ENCODE results near the gene IDH3G.

The IDH3G gene

DNA sequence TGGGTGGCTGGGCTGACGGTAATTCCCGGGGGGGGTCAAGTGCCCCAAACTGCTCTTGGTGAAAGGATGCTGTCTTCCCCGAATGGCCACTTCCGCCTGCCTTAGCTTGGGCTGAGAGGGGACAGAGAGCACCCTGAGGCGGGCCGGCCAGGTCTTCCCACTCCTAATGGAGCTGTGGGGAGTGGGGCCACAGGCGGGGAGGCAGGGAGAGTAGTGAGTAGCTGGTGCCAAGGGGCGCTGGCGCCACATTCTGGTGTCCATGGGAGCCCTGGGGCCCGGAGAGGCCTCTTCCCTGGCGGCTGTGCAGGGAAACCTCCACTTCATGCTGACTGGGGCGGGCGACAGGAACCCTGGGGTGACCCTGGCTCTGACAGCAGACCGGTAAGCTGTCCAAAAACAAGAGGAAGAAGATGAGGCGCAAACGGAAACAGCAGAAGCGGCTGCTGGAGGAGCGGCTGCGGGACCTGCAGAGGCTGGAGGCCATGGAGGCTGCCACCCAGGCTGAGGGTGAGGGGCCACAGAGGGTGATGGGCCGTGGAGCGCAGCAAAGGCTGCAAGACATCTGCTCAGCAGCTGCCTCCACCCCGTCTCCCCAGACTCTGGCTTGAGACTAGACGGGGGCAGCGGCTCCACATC lies 10.7 kb downstream of the IDH3G start:
- H3K4me3 ChIP-seq (ENCODE audit: low read depth, low read length) = no peak overlapping the region
- DNase-seq (ENCODE audit: low read depth, low spot score) = no peak
- CTCF ChIA-PET = no interaction called here
- POLR2A ChIA-PET = no interaction called here
- no peak for TF ChIP-seq CTCF (IDR thresholded peaks at IDR 0.05; ENCODE audit: insufficient read depth, low read length, missing control alignments)

GRCh38 chrX:153782871-153783270 lies 11.3 kb downstream of the IDH3G start:
- ChIA-PET CTCF (interaction anchor here (0.9 to 1.0 kb wide), 2 partner anchors 20 to 140 kb away, joined by 3 read pairs; no protein-coding TSS in a partner anchor), POLR2A (no interaction called here)
- no peak for DNase-seq (ENCODE audit: low read depth, low spot score)
- no peak for TF ChIP-seq CTCF (IDR thresholded peaks at IDR 0.05; ENCODE audit: insufficient read depth, low read length, missing control alignments)
- H3K4me3 ChIP-seq (ENCODE audit: low read depth, low read length) = no peak overlapping the region

GRCh38 chrX:153782313-153782712 lies 11.9 kb downstream of the IDH3G start:
- POLR2A ChIA-PET = no interaction called here
- CTCF ChIA-PET = interaction anchor here (0.9 to 2.1 kb wide), 3 partner anchors 20 to 165 kb away, joined by 3 to 8 read pairs (median 3); no protein-coding TSS in a partner anchor
- DNase-seq (ENCODE audit: low read depth, low spot score) = no peak
- no peak overlapping the region for H3K4me3 ChIP-seq (ENCODE audit: low read depth, low read length)
- TF ChIP-seq CTCF (IDR thresholded peaks at IDR 0.05; ENCODE audit: insufficient read depth, low read length, missing control alignments) = no peak

DNA sequence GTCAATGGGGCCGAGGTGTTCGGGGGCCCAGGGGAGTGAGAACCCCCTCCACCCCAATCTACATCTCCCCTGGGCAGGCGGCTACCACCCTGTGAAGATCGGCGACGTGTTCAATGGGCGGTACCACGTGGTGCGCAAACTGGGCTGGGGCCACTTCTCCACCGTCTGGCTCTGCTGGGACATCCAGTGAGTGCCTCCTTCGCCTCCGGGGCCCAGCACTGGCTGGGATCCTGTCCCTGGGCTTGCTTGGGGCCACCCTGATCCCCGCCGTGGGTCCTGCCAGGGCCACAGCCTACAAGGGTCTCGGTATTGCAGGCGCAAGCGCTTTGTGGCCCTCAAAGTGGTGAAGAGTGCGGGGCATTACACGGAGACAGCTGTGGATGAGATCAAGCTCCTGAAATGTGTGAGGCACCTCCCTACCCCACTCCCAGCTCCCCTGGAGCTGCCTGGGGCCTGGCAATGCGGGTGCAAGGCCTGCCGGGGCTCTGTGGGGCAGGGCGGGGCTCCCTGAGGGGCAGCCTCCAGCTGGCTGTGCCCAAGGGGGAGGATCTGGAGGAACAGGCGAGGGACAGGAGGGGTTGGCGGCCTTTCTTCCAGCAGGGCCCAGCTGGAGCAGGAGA lies 12.6 kb downstream of the IDH3G start:
- no peak overlapping the region for H3K4me3 ChIP-seq (ENCODE audit: low read depth, low read length)
- no peak for TF ChIP-seq CTCF (IDR thresholded peaks at IDR 0.05; ENCODE audit: insufficient read depth, low read length, missing control alignments)
- no peak for DNase-seq (ENCODE audit: low read depth, low spot score)
- ChIA-PET POLR2A (interaction anchor here (0.9 to 2.5 kb wide), 2 partner anchors 13 to 15 kb away, joined by 5 to 7 read pairs; partner anchors contain the start of genes IDH3G and SSR4), CTCF (interaction anchor here (0.8 to 2.1 kb wide), 3 partner anchors 13 to 165 kb away, joined by 3 to 8 read pairs (median 3); partner anchors contain the start of genes IDH3G and SSR4)

- no peak for TF ChIP-seq CTCF (IDR thresholded peaks at IDR 0.05; ENCODE audit: insufficient read depth, low read length, missing control alignments)
- CTCF ChIA-PET = interaction anchor here (0.8 to 2.1 kb wide), 2 partner anchors 13 to 166 kb away, joined by 3 to 8 read pairs; partner anchors contain the start of genes IDH3G and SSR4
- POLR2A ChIA-PET = interaction anchor here (0.9 to 2.5 kb wide), 2 partner anchors 14 to 15 kb away, joined by 5 to 7 read pairs; partner anchors contain the start of genes IDH3G and SSR4
- DNase-seq (ENCODE audit: low read depth, low spot score) = no peak
- H3K4me3 ChIP-seq (ENCODE audit: low read depth, low read length) = no peak within 1 kb of the TSS
Measured at GRCh38 chrX:153780678-153781427, 13.3 kb downstream of the IDH3G start, which contains the start of gene SRPK3. SRPK3 (plus strand) TSS chrX:153781041; CDS start chrX:153781087, 46 bp downstream.
